Panc1 (cell line): Measurements from ENCODE around the gene S100A4. TPM values are rescaled to one million over a fixed set of nuclear protein-coding genes. Genes with fewer than 3 reads are reported as not detected.
"Not testable (repeated sequence)": the region's sequence is repeated elsewhere in the genome, so short reads cannot be mapped to it uniquely, and the experiment has no call there.

ENCODE experiments used
- ATAC-seq: fragments of 200-7000 bp; cut with Tn5 transposase; 2 replicates; pipeline ENCODE4 v1.9.1; 2020; ENCODE audit warnings: mild to moderate bottlenecking, moderate library complexity
- BruUV-seq: library from RNA; stranded (reverse); fragments of 400-500 nt; replicated peaks from 2 replicates; lab custom pipeline; 2021; lab: Mats Ljungman, UMichigan
- CTCF ChIA-PET: fragments of 300-600 bp; sonication (Branson Sonifier 250); formaldehyde crosslinking; loops from one replicate; lab custom pipeline; 2022; ENCODE audit warnings: antibody characterized with exemption; lab: Charles Lee
- POLR2A ChIA-PET: fragments of 300-600 bp; sonication (Branson Sonifier 250); formaldehyde crosslinking; loops from one replicate; lab custom pipeline; 2022; ENCODE audit warnings: antibody characterized with exemption; lab: Charles Lee
- DNase-seq: peaks from one replicate; pipeline ENCODE4 v3.0.0-alpha.2; 2010; ENCODE audit warnings: low read depth, low spot score
- H3K27ac ChIP-seq: 2 replicates; pipeline ENCODE4 v1.5.1; 2011; ENCODE audit warnings: mild to moderate bottlenecking, low read length, inconsistent platforms
- H3K27me3 ChIP-seq: fragments of 200-500 bp; sonication (Bioruptor generic); 2 replicates; pipeline ENCODE4 v1.6.0; 2014; ENCODE audit warnings: low read length, inconsistent platforms; ENCODE audit not compliant: control insufficient read depth, insufficient read depth
- H3K36me3 ChIP-seq: fragments of 200-500 bp; sonication (Bioruptor generic); 2 replicates; pipeline ENCODE4 v1.5.1; 2014; ENCODE audit warnings: inconsistent platforms, mild to moderate bottlenecking, low read length, moderate library complexity; ENCODE audit not compliant: control insufficient read depth, insufficient read depth
- H3K4me1 ChIP-seq: 2 replicates; pipeline ENCODE4 v1.5.1; 2011; ENCODE audit warnings: inconsistent platforms, mild to moderate bottlenecking, low read length, moderate library complexity; ENCODE audit not compliant: control insufficient read depth, insufficient read depth
- H3K4me3 ChIP-seq, 2 experiments: 2 replicates each; pipeline ENCODE4 v1.5.1; 2011 to 2012; ENCODE audit warnings: low read depth in 2 of 2, low read length in 2 of 2, mild to moderate bottlenecking in 2 of 2, inconsistent platforms in 1 of 2, moderate library complexity in 1 of 2
- H3K9me3 ChIP-seq: fragments of 200-500 bp; sonication (Bioruptor generic); 2 replicates; pipeline ENCODE4 v1.5.1; 2014; ENCODE audit warnings: low read depth, mild to moderate bottlenecking, inconsistent platforms, low read length, moderate library complexity; ENCODE audit not compliant: control insufficient read depth, insufficient read depth
- CTCF ChIP-seq: fragments of 450-650 bp; IDR thresholded peaks from 2 replicates; pipeline ENCODE4 v1.5.1; 2017; ENCODE audit warnings: mild to moderate bottlenecking
- POLR2AphosphoS5 ChIP-seq: IDR thresholded peaks from 2 replicates; pipeline ENCODE4 v1.6.1; 2012; ENCODE audit warnings: mild to moderate bottlenecking, low read depth, low read length, moderate library complexity
- REST ChIP-seq, 2 experiments: IDR thresholded peaks; 2 replicates each; pipeline ENCODE4 v1.6.1; 2011 to 2012; ENCODE audit warnings: low read depth in 2 of 2, control low read depth in 1 of 2, low read length in 1 of 2, mild to moderate bottlenecking in 1 of 2, moderate library complexity in 1 of 2; ENCODE audit not compliant: insufficient read depth in 1 of 2
- SIN3A ChIP-seq: IDR thresholded peaks from 2 replicates; pipeline ENCODE4 v1.6.1; 2012; ENCODE audit warnings: low read depth, mild to moderate bottlenecking, low read length, moderate library complexity, borderline replicate concordance; ENCODE audit not compliant: insufficient read depth
- TCF7L2 ChIP-seq: IDR thresholded peaks from 2 replicates; pipeline ENCODE4 v1.6.1; 2011; ENCODE audit warnings: mild to moderate bottlenecking, low read depth, low read length, inconsistent platforms
- in situ Hi-C: cut with HindIII; loops from 2 replicates; pipeline ENCODE4 v1.10.0; 2016; ENCODE audit warnings: low sequenced_read_pairs, low pct_unique_long_range_greater_than_20kb
- intact Hi-C: fragments of 100-400 bp; cut with micrococcal nuclease; formaldehyde crosslinking; loops from one replicate; pipeline ENCODE4 v1.10.0; 2022; ENCODE audit not compliant: unreplicated experiment
- total RNA-seq: library from RNA; stranded (reverse); gene quantifications from one replicate; pipeline ENCODE4 v1.2.1, GENCODE V29; 2021; ENCODE audit not compliant: unreplicated experiment

S100A4 gene
- total RNA-seq, 1 experiment from 2014 or later: 773 TPM

- no TSS peak for BruUV-seq
- POLR2A ChIA-PET: interaction anchor here (0.7 kb wide), 1 partner anchor 29 kb away, joined by 3 read pairs; no protein-coding TSS in a partner anchor
- no peaks in the 10 kb centered on the region for H3K36me3 ChIP-seq
- TF ChIP-seq POLR2AphosphoS5 (no peak), REST (IDR thresholded peaks at IDR 0.05; ENCODE audit: insufficient read depth in 1 of 2, low read depth in 2 of 2, low read length in 1 of 2) (no peak), CTCF (no peak), TCF7L2 (no peak), SIN3A (no peak)
- CTCF ChIA-PET: interaction anchor here (0.6 kb wide), 1 partner anchor 413 kb away, joined by 4 read pairs; no protein-coding TSS in a partner anchor
- peak overlapping the region; percentile 86 for H3K27ac ChIP-seq
- H3K27me3 ChIP-seq: no peaks in the 10 kb centered on the region
- intact Hi-C loops: no loop called here
- in situ Hi-C loops: no loop called here
- DNase-seq: no peak
- no peaks in the 10 kb centered on the region for H3K9me3 ChIP-seq
- no peak overlapping the region for H3K4me3 ChIP-seq
- ATAC-seq: no peak
- H3K4me1 ChIP-seq: peaks cover 54% of the 10 kb centered on the region
Observed at GRCh38 chr1:153563991-153564390, 18.4 kb upstream of the S100A4 start.

DNA sequence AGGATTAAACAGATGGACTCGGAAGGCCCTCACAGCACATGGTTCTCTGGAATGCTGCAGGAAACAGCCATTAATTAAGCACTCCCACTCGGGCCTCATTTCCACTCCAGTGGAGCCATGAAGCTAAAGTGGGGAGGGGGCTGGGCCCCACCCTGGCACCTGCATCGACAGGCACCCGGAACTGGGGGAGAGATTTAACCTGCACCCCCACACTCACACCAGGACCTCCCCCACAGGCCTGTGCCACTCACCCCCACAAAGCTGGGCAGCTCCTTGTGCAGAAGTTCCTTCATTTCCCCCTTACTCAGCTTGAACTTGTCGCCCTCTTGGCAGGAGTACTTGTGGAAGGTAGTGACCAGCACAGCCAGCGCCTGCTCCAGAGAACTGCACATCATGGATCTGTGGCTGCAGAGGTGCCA lies 17.9 kb upstream of the S100A4 start:
- Histone ChIP-seq H3K36me3 (no peaks in the 10 kb centered on the region), H3K4me3 (no peak overlapping the region), H3K4me1 (peaks cover 50% of the 10 kb centered on the region), H3K27me3 (no peaks in the 10 kb centered on the region), H3K9me3 (no peaks in the 10 kb centered on the region), H3K27ac (peak overlapping the region; percentile 86)
- TF ChIP-seq SIN3A: no peak
- no peak for TF ChIP-seq POLR2AphosphoS5
- no peak for TF ChIP-seq TCF7L2
- no peak for TF ChIP-seq CTCF
- no peak for TF ChIP-seq REST (IDR thresholded peaks at IDR 0.05; ENCODE audit: insufficient read depth in 1 of 2, low read depth in 2 of 2, low read length in 1 of 2)
- BruUV-seq: no TSS peak
- ATAC-seq (no peak), DNase-seq (no peak)
- in situ Hi-C loops (no loop called here), intact Hi-C loops (no loop called here)
- ChIA-PET POLR2A (interaction anchor here (0.7 kb wide), 1 partner anchor 28 kb away, joined by 3 read pairs; no protein-coding TSS in a partner anchor), CTCF (no interaction called here)

DNA sequence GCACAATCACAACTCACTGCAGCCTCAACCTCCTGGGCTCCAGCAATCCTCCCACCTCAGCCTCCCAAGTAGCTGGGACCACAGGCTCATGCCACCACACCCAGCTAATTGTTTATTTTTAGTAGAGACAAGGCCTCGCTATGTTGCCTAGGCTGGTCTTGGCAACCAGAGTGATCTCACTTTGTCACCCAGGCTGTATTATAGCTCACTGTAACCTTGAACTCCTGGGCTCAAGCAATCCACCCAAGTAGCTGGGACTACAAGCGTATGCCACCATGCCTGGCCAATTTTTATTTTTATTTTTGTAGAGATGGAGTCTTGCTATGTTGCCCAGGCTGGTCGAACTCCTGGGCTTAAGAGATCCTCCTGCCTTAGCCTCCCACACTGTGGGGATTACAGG lies 16.4 kb upstream of the S100A4 start:
- DNase-seq, H3K4me3 ChIP-seq, ATAC-seq, in situ Hi-C loops, H3K36me3 ChIP-seq, intact Hi-C loops, BruUV-seq, H3K27me3 ChIP-seq, H3K9me3 ChIP-seq: not testable (repeated sequence)
- peak overlapping the region; percentile 62 for H3K27ac ChIP-seq
- ChIA-PET POLR2A (interaction anchor here (0.9 kb wide), 1 partner anchor 67 kb away, joined by 5 read pairs; no protein-coding TSS in a partner anchor), CTCF (interaction anchor here (0.9 kb wide), 1 partner anchor 67 kb away, joined by 3 read pairs; no protein-coding TSS in a partner anchor)
- H3K4me1 ChIP-seq: peaks cover 35% of the 10 kb centered on the region
